Neural cell (in vitro differentiated cells): ENCODE data around the gene RASAL2. TPM values are rescaled to one million over a fixed set of nuclear protein-coding genes. Genes with fewer than 3 reads are reported as not detected.

ENCODE experiments used
- H2AFZ ChIP-seq: fragments of 200-600, 300-800 bp; sonication (generic), shearing (Covaris generic); 2 replicates; pipeline ENCODE4 v1.6.0; 2014; ENCODE audit warnings: low read depth, mild to moderate bottlenecking, antibody characterized with exemption, low read length, moderate library complexity
- H3F3A ChIP-seq: fragments of 200-600 bp; shearing (Covaris generic); 2 replicates; pipeline ENCODE4 v1.6.1; 2016; ENCODE audit warnings: mild to moderate bottlenecking, moderate library complexity, mixed read lengths, antibody characterized with exemption, low read length; ENCODE audit not compliant: insufficient read depth, poor library complexity, severe bottlenecking
- H3K27ac ChIP-seq: fragments of 200-600, 300-800 bp; sonication (generic), shearing (Covaris generic); 2 replicates; pipeline ENCODE4 v1.5.1; 2014; ENCODE audit warnings: mild to moderate bottlenecking, low read length, moderate library complexity
- H3K27me3 ChIP-seq: fragments of 300-800, 200-600 bp; sonication (generic), shearing (Covaris generic); 2 replicates; pipeline ENCODE4 v1.6.0; 2014; ENCODE audit warnings: mild to moderate bottlenecking, low read depth, low read length, moderate library complexity; ENCODE audit not compliant: insufficient read depth
- H3K36me3 ChIP-seq: fragments of 300-800, 200-600 bp; sonication (generic), shearing (Covaris generic); 2 replicates; pipeline ENCODE4 v1.5.1; 2014; ENCODE audit warnings: mild to moderate bottlenecking, antibody characterized with exemption, low read length, moderate library complexity; ENCODE audit not compliant: insufficient read depth
- H3K4me2 ChIP-seq: fragments of 300-800, 200-600 bp; sonication (generic), shearing (Covaris generic); 2 replicates; pipeline ENCODE4 v1.6.0; 2014; ENCODE audit warnings: mild to moderate bottlenecking, low read length
- H3K4me3 ChIP-seq: fragments of 300-800, 200-600 bp; sonication (generic), shearing (Covaris generic); 2 replicates; pipeline ENCODE4 v1.5.1; 2014; ENCODE audit warnings: mild to moderate bottlenecking, low read length, moderate library complexity
- H3K79me2 ChIP-seq: fragments of 200-600 bp; shearing (Covaris generic); replicated peaks from 2 replicates; pipeline ENCODE4 v1.6.0; 2014; ENCODE audit warnings: mild to moderate bottlenecking, low read length, moderate library complexity; ENCODE audit not compliant: insufficient read depth
- H3K9ac ChIP-seq: fragments of 300-800, 200-600 bp; sonication (generic), shearing (Covaris generic); 2 replicates; pipeline ENCODE4 v1.6.1; 2016; ENCODE audit warnings: mild to moderate bottlenecking, low read length, mixed read lengths
- H3K9me2 ChIP-seq: fragments of 200-600 bp; shearing (Covaris generic); 2 replicates; pipeline ENCODE4 v1.6.1; 2016; ENCODE audit warnings: mild to moderate bottlenecking, low read length, mixed read lengths; ENCODE audit not compliant: insufficient read depth
- H3K9me3 ChIP-seq: fragments of 200-600, 300-800 bp; sonication (generic), shearing (Covaris generic); 2 replicates; pipeline ENCODE4 v1.6.1; 2016; ENCODE audit warnings: mild to moderate bottlenecking, mixed run types, low read length, moderate library complexity, mixed read lengths
- H4K20me1 ChIP-seq: fragments of 200-600 bp; shearing (Covaris generic); 2 replicates; pipeline ENCODE4 v1.6.1; 2016; ENCODE audit warnings: mild to moderate bottlenecking, mixed run types; ENCODE audit not compliant: insufficient read depth
- CTCF ChIP-seq: fragments of 450-650 bp; IDR thresholded peaks from 2 replicates; pipeline ENCODE4 v1.5.1; 2014; ENCODE audit warnings: antibody characterized with exemption, mild to moderate bottlenecking, moderate library complexity; ENCODE audit not compliant: poor library complexity, severe bottlenecking
- EP300 ChIP-seq: fragments of 450-650 bp; conservative IDR thresholded peaks from 2 replicates; pipeline ENCODE4 v1.6.1; 2014; ENCODE audit warnings: antibody characterized with exemption, mild to moderate bottlenecking, moderate library complexity; ENCODE audit not compliant: poor library complexity, severe bottlenecking
- EZH2 ChIP-seq: fragments of 200-600, 300-800 bp; shearing (Covaris generic), sonication (generic); IDR thresholded peaks from 2 replicates; pipeline ENCODE4 v1.6.1; 2014; ENCODE audit warnings: antibody characterized with exemption, low read length, borderline replicate concordance, mild to moderate bottlenecking; ENCODE audit not compliant: insufficient read depth, poor library complexity, severe bottlenecking
- MXI1 ChIP-seq: fragments of 450-650 bp; conservative IDR thresholded peaks from 2 replicates; pipeline ENCODE4 v1.6.1; 2014; ENCODE audit warnings: antibody characterized with exemption, mild to moderate bottlenecking; ENCODE audit not compliant: poor library complexity, severe bottlenecking
- POLR2AphosphoS5 ChIP-seq: IDR thresholded peaks from 2 replicates; pipeline ENCODE4 v1.6.1; 2012
- RAD21 ChIP-seq: fragments of 450-650 bp; conservative IDR thresholded peaks from 2 replicates; pipeline ENCODE4 v1.6.1; 2014; ENCODE audit warnings: antibody characterized with exemption, mild to moderate bottlenecking, moderate library complexity
- SMC3 ChIP-seq: fragments of 450-650 bp; conservative IDR thresholded peaks from 2 replicates; pipeline ENCODE4 v1.6.1; 2014; ENCODE audit warnings: antibody characterized with exemption, mild to moderate bottlenecking, moderate library complexity; ENCODE audit not compliant: poor library complexity
- TAF1 ChIP-seq: IDR thresholded peaks from 2 replicates; pipeline ENCODE4 v1.6.1; 2012; ENCODE audit warnings: low read depth
- polyA plus RNA-seq: library from polyadenylated mRNA; depleted of rRNA; stranded (reverse); fragments of >200 nt; gene quantifications from 2 replicates; pipeline ENCODE4 v1.2.3, GENCODE V29; 2014
- TF ChIP-seq, protein P1 (sequence below): IDR thresholded peaks from 2 replicates; pipeline ENCODE4 v1.6.1; 2012; ENCODE audit warnings: borderline replicate concordance

Gene RASAL2
- polyA plus RNA-seq, 1 donor from 2014 or later = 73.3 TPM

DNA sequence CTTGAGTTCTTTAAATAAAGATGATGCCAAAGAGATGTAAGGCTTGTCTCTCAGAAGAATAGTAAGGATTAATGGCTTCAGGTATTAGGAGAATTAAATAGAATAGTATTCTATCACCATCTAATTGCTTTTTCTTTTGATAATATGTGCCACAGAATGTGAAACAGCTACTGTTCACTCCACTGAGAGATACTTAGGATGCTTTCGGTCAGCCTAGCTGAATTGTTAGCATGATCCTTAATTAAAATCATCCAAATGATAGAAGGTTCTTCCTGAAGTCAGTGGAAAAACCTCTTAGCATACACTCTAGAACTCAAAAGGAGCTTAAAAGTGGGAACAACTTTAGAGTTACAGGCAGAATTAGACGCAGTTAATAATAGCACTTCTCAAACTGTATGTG is 97.0 kb downstream of the RASAL2 start:
- no peaks in the 10 kb centered on the region for H3K9me3 ChIP-seq
- no peak overlapping the region for H3K4me3 ChIP-seq
- peaks cover 11% of the 10 kb centered on the region for H3K79me2 ChIP-seq
- H3K9ac ChIP-seq = no peak overlapping the region
- no peaks in the 10 kb centered on the region for H3F3A ChIP-seq
- H4K20me1 ChIP-seq = no peaks in the 10 kb centered on the region
- H3K27me3 ChIP-seq = no peaks in the 10 kb centered on the region
- TF ChIP-seq EP300 = no peak
- TF ChIP-seq EZH2 = no peak
- no peak for TF ChIP-seq MXI1
- no peak for TF ChIP-seq RAD21
- TF ChIP-seq, protein P1, sequence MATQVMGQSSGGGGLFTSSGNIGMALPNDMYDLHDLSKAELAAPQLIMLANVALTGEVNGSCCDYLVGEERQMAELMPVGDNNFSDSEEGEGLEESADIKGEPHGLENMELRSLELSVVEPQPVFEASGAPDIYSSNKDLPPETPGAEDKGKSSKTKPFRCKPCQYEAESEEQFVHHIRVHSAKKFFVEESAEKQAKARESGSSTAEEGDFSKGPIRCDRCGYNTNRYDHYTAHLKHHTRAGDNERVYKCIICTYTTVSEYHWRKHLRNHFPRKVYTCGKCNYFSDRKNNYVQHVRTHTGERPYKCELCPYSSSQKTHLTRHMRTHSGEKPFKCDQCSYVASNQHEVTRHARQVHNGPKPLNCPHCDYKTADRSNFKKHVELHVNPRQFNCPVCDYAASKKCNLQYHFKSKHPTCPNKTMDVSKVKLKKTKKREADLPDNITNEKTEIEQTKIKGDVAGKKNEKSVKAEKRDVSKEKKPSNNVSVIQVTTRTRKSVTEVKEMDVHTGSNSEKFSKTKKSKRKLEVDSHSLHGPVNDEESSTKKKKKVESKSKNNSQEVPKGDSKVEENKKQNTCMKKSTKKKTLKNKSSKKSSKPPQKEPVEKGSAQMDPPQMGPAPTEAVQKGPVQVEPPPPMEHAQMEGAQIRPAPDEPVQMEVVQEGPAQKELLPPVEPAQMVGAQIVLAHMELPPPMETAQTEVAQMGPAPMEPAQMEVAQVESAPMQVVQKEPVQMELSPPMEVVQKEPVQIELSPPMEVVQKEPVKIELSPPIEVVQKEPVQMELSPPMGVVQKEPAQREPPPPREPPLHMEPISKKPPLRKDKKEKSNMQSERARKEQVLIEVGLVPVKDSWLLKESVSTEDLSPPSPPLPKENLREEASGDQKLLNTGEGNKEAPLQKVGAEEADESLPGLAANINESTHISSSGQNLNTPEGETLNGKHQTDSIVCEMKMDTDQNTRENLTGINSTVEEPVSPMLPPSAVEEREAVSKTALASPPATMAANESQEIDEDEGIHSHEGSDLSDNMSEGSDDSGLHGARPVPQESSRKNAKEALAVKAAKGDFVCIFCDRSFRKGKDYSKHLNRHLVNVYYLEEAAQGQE = no peak
- TF ChIP-seq SMC3 = no peak
- no peak for TF ChIP-seq POLR2AphosphoS5
- TF ChIP-seq CTCF = no peak
- no peak for TF ChIP-seq TAF1
- H3K4me2 ChIP-seq = no peak overlapping the region
- no peaks in the 10 kb centered on the region for H3K9me2 ChIP-seq
- H2AFZ ChIP-seq = no peak overlapping the region
- no peaks in the 10 kb centered on the region for H3K36me3 ChIP-seq
- no peak overlapping the region for H3K27ac ChIP-seq

DNA sequence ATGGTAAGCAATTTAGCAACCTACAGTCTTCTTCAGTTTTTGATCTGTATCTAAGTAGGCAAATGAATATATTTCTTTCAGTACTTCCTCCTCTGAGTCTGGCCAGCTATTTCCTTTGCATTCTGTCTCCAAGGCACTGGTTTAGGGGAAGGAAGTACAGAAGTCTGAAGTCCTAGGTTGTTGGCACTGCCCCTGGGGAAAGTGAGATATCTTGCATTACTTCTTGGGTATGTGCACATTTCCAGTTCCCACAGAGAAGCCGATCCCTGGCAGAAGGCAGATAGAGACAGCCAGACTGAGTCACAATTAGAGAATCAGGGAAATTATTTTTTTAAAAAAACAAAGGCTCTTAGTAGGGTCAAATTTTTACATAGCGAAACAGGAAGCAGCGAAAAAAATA is 98.8 kb downstream of the RASAL2 start:
- no peak overlapping the region for H3K4me2 ChIP-seq
- H3K79me2 ChIP-seq = peaks cover 3% of the 10 kb centered on the region
- no peak overlapping the region for H2AFZ ChIP-seq
- no peak overlapping the region for H3K27ac ChIP-seq
- no peaks in the 10 kb centered on the region for H4K20me1 ChIP-seq
- H3K9me2 ChIP-seq = no peaks in the 10 kb centered on the region
- no peak overlapping the region for H3K9ac ChIP-seq
- no peaks in the 10 kb centered on the region for H3K36me3 ChIP-seq
- no peaks in the 10 kb centered on the region for H3K9me3 ChIP-seq
- H3K27me3 ChIP-seq = no peaks in the 10 kb centered on the region
- no peak overlapping the region for H3K4me3 ChIP-seq
- TF ChIP-seq EZH2 (no peak), CTCF (no peak), EP300 (no peak), RAD21 (no peak), TAF1 (no peak), MXI1 (no peak), POLR2AphosphoS5 (no peak), SMC3 (no peak)
- TF ChIP-seq, protein P1 = no peak
- H3F3A ChIP-seq = no peaks in the 10 kb centered on the region
